HG02763 (cell line): ENCODE results near the gene OR52E2.

Experiments
- ATAC-seq: cut with Tn5 transposase; IDR thresholded peaks from one replicate; pipeline ENCODE4 v1.9.1; 2021; ENCODE audit warnings: mild to moderate bottlenecking, moderate library complexity; ENCODE audit not compliant: unreplicated experiment

Gene OR52E2

DNA sequence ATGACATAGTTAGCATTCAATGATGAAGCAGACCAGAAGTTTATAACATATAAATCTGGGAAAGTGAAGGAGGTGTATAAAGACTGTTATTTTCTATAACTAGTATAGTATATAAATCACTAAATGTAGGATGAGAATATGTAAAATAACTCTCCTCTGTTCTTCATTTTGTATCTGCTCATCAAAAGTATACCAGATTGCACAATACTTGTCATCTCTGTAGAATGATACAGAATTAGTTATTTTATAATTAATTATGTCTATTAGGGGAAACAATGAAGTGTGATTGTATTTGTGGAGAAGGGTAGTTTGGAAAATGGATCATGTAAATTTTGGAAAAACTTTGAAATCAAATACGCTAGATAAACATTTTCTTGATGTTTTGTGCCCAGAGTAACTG lies 46.4 kb downstream of the OR52E2 start:
- ATAC-seq: no peak

- ATAC-seq: no peak
Observed at GRCh38 chr11:5011254-5011653, 48.2 kb downstream of the OR52E2 start.
